HL-60/S4 (cell line): Measurements from ENCODE around the gene GMDS.

Source experiments
- in situ Hi-C: fragments of 300-500 bp; cut with MboI; formaldehyde crosslinking; loops from 2 replicates; pipeline ENCODE4 v1.14.3; 2022; ENCODE audit warnings: low sequenced_read_pairs

Gene GMDS

GRCh38 chr6:1872649-1873131, 372.7 kb downstream of the GMDS start:
- in situ Hi-C loops, result no loop called here

- in situ Hi-C loops, result no loop called here
These were observed 373.6 kb downstream of the GMDS start for GRCh38 chr6:1871724-1872315.

- in situ Hi-C loops, result no loop called here
These were observed 374.5 kb downstream of the GMDS start for GRCh38 chr6:1870932-1871331.

- in situ Hi-C loops, result no loop called here
These were observed 375.2 kb downstream of the GMDS start for GRCh38 chr6:1870251-1870650.

GRCh38 chr6:1869769-1870168, 375.6 kb downstream of the GMDS start:
- in situ Hi-C loops, result no loop called here

GRCh38 chr6:1869308-1869707, 376.1 kb downstream of the GMDS start:
- in situ Hi-C loops, result no loop called here

- in situ Hi-C loops, result no loop called here
These were observed 376.7 kb downstream of the GMDS start for GRCh38 chr6:1868561-1869261.

- in situ Hi-C loops, result no loop called here
These were observed 378.2 kb downstream of the GMDS start for GRCh38 chr6:1867197-1867596.

GRCh38 chr6:1865585-1865984, 379.8 kb downstream of the GMDS start:
- in situ Hi-C loops, result no loop called here

GRCh38 chr6:1864496-1864895, 380.9 kb downstream of the GMDS start:
- in situ Hi-C loops, result no loop called here

GRCh38 chr6:1862411-1862810, 383.0 kb downstream of the GMDS start:
- in situ Hi-C loops, result no loop called here

- in situ Hi-C loops, result no loop called here
These were observed 384.6 kb downstream of the GMDS start for GRCh38 chr6:1860756-1861348.

GRCh38 chr6:1858859-1859258, 386.5 kb downstream of the GMDS start:
- in situ Hi-C loops, result no loop called here

- in situ Hi-C loops, result no loop called here
These were observed 387.2 kb downstream of the GMDS start for GRCh38 chr6:1858196-1858595.

- in situ Hi-C loops, result no loop called here
These were observed 389.0 kb downstream of the GMDS start for GRCh38 chr6:1856381-1856780.

GRCh38 chr6:1855890-1856289, 389.5 kb downstream of the GMDS start:
- in situ Hi-C loops, result no loop called here

- in situ Hi-C loops, result no loop called here
These were observed 391.1 kb downstream of the GMDS start for GRCh38 chr6:1854296-1854695.

- in situ Hi-C loops, result no loop called here
These were observed 391.6 kb downstream of the GMDS start for GRCh38 chr6:1853761-1854160.

- in situ Hi-C loops, result no loop called here
These were observed 393.5 kb downstream of the GMDS start for GRCh38 chr6:1851681-1852456.

- in situ Hi-C loops, result no loop called here
These were observed 394.6 kb downstream of the GMDS start for GRCh38 chr6:1850840-1851157.

- in situ Hi-C loops, result no loop called here
These were observed 395.1 kb downstream of the GMDS start for GRCh38 chr6:1850121-1850839.
